Transverse colon (tissue), 4 donors: ENCODE data around the gene RBMX2.

Source experiments
- CTCF ChIP-seq, 5 experiments: fragments of 200-600 bp in 3 of 5; fragments of 450-650 bp in 2 of 5; sonication (generic) in 3 of 5; IDR thresholded peaks; 1 replicate in 2 of 5; 2 replicates in 3 of 5; pipeline ENCODE4 v1.5.1; 2016 to 2017; ENCODE audit warnings: antibody characterized with exemption in 5 of 5, inconsistent platforms in 3 of 5, mild to moderate bottlenecking in 2 of 5, moderate library complexity in 1 of 5
- EP300 ChIP-seq: sonication (generic); formaldehyde crosslinking; IDR thresholded peaks from one replicate; pipeline ENCODE4 v1.6.1; 2017; ENCODE audit warnings: antibody characterized with exemption, low read depth
- POLR2AphosphoS5 ChIP-seq, 3 donors: sonication (generic); formaldehyde crosslinking; IDR thresholded peaks; one replicate each; pipeline ENCODE4 v1.6.1; 2016; ENCODE audit warnings: antibody characterized with exemption in 3 of 3

DNA sequence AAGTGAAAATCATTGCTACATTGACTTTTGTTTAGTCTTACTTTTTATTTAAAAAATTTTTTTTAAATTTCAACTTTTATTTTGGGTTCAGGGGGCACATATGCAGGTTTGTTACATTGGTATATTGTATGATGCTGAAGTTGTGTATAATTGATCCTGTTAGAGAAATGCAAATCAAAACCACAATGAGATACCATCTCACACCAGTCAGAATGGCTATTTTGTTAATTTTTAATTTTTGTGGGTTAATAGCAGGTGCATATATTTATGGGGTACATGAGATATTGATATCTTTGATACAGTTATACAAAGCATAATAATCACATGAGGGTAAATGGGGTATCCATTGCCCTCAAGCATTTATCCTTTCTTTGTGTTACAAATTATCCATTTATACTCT, 34.1 kb downstream of the RBMX2 start:
- TF ChIP-seq CTCF (IDR thresholded peaks at IDR 0.05) = no peak
- no peak for TF ChIP-seq EP300
- TF ChIP-seq POLR2AphosphoS5 (IDR thresholded peaks at IDR 0.05) = no peak
